Activated T-cell treated with anti-CD3 and anti-CD28 coated beads, Interleukin-2, amount 50 U/mL, for 4 hours (primary cell): ENCODE data around the gene ILK. TPM values are rescaled to one million over a fixed set of nuclear protein-coding genes. Genes with fewer than 3 reads are reported as not detected.

Experiments
- ATAC-seq, 2 donors: fragments of 200-7000 bp; cut with Tn5 transposase; one replicate each; pipeline ENCODE4 v1.10.0; 2021
- DNase-seq: peaks from one replicate; pipeline ENCODE4 v3.0.0-alpha.2; 2020
- H3K27me3 Mint-ChIP-seq: one replicate; pipeline ENCODE4 v1.8.0; 2021; ENCODE audit warnings: low read depth, mixed read lengths
- H3K36me3 Mint-ChIP-seq: one replicate; pipeline ENCODE4 v1.8.0; 2022; ENCODE audit warnings: mixed read lengths; ENCODE audit not compliant: insufficient read depth
- H3K4me1 Mint-ChIP-seq: one replicate; pipeline ENCODE4 v1.8.0; 2021; ENCODE audit warnings: low read depth, mixed read lengths
- H3K4me3 Mint-ChIP-seq: one replicate; pipeline ENCODE4 v1.8.0; 2021; ENCODE audit warnings: mild to moderate bottlenecking, moderate library complexity, mixed read lengths
- H3K9me3 Mint-ChIP-seq: one replicate; pipeline ENCODE4 v1.8.0; 2021; ENCODE audit warnings: mixed read lengths
- total RNA-seq, 3 donors: library from RNA; stranded (reverse); gene quantifications; one replicate each; pipeline ENCODE4 v1.2.1, GENCODE V29; 2021

Gene ILK
- total RNA-seq: 10 to 100 TPM; 38.6 to 48.9 (median 45.0) TPM

DNA sequence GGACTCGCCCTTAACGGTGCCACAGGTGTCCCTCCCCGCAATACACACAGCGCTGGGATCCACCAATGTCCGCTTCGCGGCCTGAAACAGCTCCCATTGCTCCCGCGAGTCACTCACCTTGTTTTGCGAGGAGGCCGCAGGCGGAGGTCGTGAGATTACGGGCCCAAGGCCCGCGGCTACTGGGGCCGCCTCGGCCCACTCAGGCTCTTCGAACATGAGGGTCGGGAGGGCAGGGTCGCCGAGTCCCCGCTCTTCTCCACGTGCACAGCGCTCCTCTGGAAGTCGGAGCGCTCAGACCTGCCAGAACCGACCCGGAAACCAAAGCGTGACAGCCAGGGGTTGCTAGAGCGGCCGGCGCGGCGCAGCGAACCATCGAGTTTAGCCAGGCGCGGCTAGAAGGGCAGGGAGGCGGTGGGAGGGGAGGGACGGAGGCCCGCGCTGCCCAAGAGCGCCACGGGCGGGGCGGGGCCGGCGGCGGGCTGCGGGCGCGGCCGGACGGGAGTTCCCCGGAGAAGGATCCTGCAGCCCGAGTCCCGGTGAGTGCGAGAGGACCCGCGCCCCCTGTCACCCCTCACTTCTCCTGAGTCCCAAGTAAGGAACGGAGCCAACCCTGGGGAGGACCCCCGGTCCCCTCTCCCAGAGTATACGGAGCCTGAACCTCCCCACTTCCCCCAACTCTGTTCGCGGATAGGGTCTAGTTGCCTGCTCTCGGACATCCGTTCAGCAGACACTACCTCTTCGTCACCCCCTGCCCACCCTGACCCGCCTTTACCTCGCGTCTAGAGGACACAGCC is at the start of gene ILK, which contains the start of gene RRP8:
Gene ILK (plus strand): TSS at position 488 of the 794 bp plus-strand sequence. CDS start 498 bp downstream, outside the sequence.
Gene RRP8 (minus strand): TSS at position 330 of the 794 bp plus-strand sequence. CDS start 114 bp downstream, at position 216.
- H3K4me3 Mint-ChIP-seq: no peak within 1 kb of the TSS
- peaks cover 18% of the 10 kb centered on the region for H3K4me1 Mint-ChIP-seq
- DNase-seq: peak; percentile 79
- H3K36me3 Mint-ChIP-seq: peaks cover 27% of the 10 kb centered on the region
- ATAC-seq: peak; percentile 86 to 87
- H3K27me3 Mint-ChIP-seq: no peaks in the 10 kb centered on the region
- no peaks in the 10 kb centered on the region for H3K9me3 Mint-ChIP-seq

DNA sequence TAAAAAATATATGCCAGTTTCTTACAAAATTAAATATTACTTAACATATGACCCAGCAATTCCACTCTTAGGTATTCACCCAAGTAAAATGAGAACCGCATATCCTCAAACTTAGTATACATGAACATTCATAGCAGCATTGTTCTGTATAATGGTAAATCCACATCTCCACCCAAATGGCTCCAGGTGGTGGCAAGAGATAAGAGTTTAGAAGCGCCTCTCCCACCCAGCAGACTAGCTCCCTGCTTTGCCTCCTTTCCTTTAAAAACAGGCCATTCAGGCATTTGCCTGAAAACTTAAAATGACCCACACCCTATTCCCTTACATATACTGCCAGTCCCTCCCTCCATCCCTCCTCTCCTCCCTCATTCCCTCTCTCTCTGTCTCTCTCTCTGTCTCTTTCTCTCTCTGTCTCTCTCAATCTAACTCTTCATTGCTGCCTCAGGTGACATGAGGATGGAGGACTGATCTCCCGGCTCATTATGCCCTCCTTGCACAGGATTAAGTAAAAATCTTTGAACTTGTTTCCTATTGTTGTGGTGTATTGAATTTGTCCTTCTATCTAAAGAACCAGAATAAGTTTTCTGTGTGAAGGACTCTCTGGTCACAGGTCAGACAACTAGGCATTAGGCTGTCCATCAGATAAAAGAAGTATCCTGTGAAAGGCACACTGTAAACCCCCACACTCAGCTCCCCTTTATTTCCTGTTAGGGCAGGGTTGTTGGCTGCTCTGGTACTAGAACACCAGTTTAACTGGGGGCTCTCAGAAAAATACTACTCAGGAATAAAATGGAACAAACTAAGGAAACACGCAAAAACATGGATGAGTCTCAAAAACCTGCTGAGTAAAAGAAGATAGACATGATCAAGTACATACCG is 48.5 kb upstream of the ILK start:
- no peak for ATAC-seq
- Mint-ChIP-seq H3K27me3 (no peaks in the 10 kb centered on the region), H3K4me1 (no peaks in the 10 kb centered on the region), H3K36me3 (peaks cover 7% of the 10 kb centered on the region), H3K9me3 (no peaks in the 10 kb centered on the region), H3K4me3 (no peak overlapping the region)
- no peak for DNase-seq

DNA sequence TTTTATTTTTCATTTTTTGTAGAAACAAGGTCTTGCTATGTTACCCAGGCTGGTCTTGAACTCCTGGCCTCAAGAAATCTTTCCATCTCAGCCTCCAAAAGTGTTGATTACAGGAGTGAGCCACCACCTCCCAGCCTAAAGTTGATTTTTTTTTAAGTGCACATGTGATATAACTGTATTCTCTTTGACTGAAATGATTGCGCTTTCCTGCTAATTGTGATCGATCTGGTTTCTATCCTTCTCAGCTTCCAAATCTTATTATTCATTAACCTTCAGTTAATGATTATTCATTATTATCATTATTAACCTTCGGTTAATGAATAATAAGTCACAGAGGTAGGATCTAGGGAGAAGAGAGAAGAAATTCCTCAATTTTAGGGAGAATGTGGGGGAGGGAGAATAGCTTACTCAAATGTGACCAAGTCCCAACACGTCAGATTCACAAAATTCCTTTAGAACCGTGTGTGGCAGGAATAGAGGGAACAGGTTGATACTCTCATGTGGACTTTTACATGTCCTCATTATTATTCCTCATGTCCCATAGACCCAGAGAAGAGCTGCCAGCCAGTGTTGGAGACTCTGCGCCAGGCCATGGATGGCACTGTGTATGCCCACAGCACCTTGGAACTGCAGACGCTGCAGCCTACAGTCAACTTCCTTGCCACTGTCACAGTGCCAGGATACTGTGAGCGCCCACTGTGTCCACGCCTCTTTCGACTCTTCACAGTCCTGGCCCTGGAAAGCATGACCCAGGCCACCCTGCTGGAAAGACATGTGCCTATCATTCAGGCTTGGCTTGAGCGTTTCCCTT is 47.2 kb upstream of the ILK start:
- Mint-ChIP-seq H3K27me3 (no peaks in the 10 kb centered on the region), H3K4me3 (no peak overlapping the region), H3K9me3 (no peaks in the 10 kb centered on the region), H3K4me1 (no peaks in the 10 kb centered on the region), H3K36me3 (peaks cover 7% of the 10 kb centered on the region)
- ATAC-seq (no peak), DNase-seq (no peak)

DNA sequence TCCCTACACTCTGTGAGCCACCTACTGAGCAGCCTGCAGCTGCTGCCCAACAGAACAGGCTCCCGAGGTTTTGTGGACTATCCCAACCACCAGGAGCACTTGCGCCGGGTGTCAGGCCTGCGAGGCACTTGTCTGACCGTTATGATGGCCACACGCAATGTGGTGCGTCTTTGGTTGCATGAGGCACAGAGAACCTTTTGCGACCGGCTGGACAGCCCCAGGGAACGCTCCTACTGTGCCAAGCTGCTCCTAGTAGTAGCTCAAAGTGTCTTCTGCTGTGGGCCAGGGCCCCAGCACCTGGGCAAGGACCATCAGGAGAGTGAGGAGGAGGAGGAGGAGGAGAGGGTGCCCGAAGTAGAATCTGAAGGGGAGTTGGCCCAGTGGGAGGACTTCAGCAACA is 46.5 kb upstream of the ILK start:
- Mint-ChIP-seq H3K4me3 (no peak overlapping the region), H3K27me3 (no peaks in the 10 kb centered on the region), H3K4me1 (no peaks in the 10 kb centered on the region), H3K36me3 (peaks cover 13% of the 10 kb centered on the region), H3K9me3 (no peaks in the 10 kb centered on the region)
- ATAC-seq (no peak), DNase-seq (no peak)

DNA sequence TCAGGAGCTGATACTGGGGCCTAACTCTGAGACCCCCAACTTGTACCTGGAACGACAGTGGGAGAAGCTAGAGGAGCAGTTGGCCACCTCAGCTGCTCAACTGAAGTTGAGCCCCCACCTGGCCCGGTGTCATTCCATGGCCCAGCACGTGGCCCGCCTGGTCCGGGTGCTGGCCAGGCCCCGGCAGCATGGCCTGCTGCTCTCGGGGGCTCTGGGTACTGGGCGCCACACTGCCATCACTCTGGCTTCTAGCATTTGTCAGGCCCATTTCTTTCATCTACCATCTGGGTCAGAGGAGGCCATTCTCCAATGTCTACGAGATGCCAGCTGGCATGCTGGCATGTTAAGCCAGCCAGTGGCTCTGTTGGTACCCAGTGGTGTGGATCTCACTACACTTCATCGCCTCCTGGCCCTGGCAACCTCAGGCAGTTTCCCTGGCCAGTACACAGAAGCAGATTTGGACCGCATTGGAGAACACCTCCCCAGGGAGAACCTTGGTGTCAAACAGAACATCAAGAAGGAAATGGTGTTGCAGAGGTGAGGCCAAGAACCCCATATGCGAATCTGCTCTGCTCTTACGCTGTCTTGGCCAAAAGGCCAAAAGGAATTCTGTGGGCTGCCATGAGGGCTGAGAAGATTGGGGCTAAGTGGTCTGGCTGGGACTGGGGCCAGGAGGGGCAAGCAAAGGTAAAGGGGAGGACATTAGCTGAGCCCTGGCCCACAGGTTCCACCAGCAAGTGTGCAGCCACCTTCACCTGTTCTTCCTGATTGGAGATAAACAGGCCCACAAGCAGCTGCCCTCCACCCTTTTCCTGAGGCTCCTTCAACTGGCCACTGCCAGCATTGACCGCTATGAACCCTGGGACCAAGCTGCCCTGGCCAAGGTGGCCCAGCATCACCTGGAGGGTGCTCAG is 45.6 kb upstream of the ILK start:
- no peak for DNase-seq
- no peaks in the 10 kb centered on the region for H3K27me3 Mint-ChIP-seq
- ATAC-seq: no peak
- no peaks in the 10 kb centered on the region for H3K9me3 Mint-ChIP-seq
- H3K4me1 Mint-ChIP-seq: no peaks in the 10 kb centered on the region
- H3K4me3 Mint-ChIP-seq: no peak overlapping the region
- peaks cover 15% of the 10 kb centered on the region for H3K36me3 Mint-ChIP-seq

DNA sequence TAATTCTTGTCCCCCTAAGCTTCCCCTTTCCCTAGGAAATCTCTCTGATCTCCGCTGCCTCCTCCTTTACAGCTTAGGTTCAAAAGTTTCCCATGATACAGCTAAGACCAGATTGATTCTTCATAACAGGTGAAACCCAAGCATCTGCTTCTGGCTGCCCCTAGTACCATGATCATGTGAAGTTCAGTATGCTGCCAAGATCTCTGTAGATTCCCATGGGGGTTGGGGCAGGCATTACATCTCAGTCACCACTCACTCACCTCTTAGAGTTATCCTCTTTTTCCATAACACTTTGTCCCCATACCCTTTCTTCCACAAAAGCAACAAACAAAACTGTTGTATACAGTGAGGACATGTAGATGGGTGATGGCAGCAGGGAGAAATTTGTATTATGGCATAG is 44.2 kb upstream of the ILK start:
- DNase-seq (no peak), ATAC-seq (no peak)
- no peaks in the 10 kb centered on the region for H3K4me1 Mint-ChIP-seq
- peaks cover 17% of the 10 kb centered on the region for H3K36me3 Mint-ChIP-seq
- no peaks in the 10 kb centered on the region for H3K9me3 Mint-ChIP-seq
- H3K4me3 Mint-ChIP-seq: no peak overlapping the region
- no peaks in the 10 kb centered on the region for H3K27me3 Mint-ChIP-seq

DNA sequence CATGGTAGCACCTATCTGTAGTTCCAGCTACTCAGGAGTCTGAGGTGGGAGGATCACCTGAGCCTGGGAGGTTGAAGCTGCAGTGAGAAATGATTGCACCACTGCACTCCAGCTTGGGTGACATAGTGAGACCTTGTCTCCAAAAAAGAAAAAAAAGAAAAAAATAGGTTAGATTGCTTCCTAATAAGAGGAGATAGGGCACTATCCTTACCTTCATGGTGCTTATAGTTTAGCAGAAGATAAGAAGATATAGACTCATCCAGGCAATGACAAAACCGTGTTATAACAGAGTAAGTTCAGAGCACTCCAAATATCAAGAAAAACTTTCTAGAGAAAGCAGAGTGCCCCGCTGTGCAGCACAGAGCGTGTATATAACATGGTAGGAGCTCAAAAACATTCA is 42.3 kb upstream of the ILK start:
- H3K4me1 Mint-ChIP-seq: no peaks in the 10 kb centered on the region

DNA sequence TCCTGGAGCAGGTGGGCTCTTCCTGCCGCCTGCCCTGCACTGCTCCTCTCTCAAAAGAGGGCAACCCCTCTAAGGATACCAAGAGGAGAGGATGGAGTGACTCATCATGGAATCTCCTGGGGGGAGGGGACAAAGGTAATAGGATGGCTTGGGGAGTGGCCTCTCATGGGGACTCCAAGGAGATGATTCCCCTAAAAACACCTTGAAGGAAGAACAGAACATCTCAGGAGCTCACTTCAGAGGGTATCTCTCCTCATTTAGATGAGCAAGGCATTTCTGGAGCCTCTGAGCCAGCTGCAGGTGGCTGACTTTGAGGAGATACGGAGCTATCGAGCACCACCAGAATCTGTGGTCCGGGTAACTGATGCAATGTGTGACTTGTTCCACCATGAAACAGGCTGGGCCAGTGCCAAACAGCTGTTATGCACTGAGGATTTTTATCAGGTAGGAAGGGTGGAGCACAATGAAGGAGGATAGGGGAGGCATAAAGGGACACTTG is 40.4 kb upstream of the ILK start:
- no peak overlapping the region for H3K4me3 Mint-ChIP-seq
- no peaks in the 10 kb centered on the region for H3K9me3 Mint-ChIP-seq
- H3K27me3 Mint-ChIP-seq: no peaks in the 10 kb centered on the region
- H3K36me3 Mint-ChIP-seq: peaks cover 28% of the 10 kb centered on the region
- DNase-seq (no peak), ATAC-seq (no peak)
- H3K4me1 Mint-ChIP-seq: no peaks in the 10 kb centered on the region

More for the DNA sequence above, 42.3 kb upstream of the ILK start:
- no peaks in the 10 kb centered on the region for H3K27me3 Mint-ChIP-seq
- H3K9me3 Mint-ChIP-seq: no peaks in the 10 kb centered on the region
- ATAC-seq (no peak), DNase-seq (no peak)
- H3K4me3 Mint-ChIP-seq: no peak overlapping the region
- H3K36me3 Mint-ChIP-seq: peaks cover 24% of the 10 kb centered on the region

DNA sequence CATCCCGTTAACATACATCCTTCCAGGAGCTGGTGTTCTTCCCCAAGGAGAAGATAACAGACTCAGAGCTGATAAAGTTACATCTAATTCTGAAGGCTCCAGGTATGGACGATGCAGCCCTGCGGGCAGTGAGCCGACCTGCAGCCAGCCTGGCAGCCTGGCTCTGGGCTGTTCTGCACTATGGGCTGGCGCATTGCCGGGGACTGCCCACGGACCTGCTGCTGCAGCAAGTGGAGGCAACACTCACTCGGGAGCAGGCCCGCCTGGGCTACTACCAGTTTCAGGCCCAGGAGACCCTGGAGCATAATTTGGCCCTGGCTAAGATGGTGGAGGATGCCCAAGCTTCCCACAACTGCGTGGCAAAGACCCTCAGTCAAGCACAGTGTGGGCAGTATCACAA is 39.9 kb upstream of the ILK start:
- no peak for ATAC-seq
- no peaks in the 10 kb centered on the region for H3K27me3 Mint-ChIP-seq
- peaks cover 27% of the 10 kb centered on the region for H3K36me3 Mint-ChIP-seq
- H3K4me1 Mint-ChIP-seq: no peaks in the 10 kb centered on the region
- H3K4me3 Mint-ChIP-seq: no peak overlapping the region
- H3K9me3 Mint-ChIP-seq: no peaks in the 10 kb centered on the region
- no peak for DNase-seq

DNA sequence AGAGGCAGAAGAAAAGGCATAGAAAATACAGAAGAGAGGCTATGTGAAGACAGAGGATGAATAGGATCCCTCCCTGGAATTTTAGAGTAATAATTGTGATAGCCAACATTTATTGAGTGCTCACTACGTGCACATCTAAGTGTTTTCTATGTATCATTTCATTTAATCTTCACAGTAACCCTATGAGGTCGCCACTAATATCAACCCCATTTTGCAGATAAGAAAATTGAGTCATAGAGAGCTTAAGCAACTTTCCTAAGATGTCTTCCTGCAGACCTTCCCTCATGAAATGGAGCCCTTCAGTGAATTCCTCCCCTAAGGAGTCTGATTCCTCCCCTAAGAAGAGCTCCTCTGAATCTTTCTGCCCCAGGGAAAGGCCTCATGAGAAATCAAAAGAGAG is 38.2 kb upstream of the ILK start:
- no peaks in the 10 kb centered on the region for H3K9me3 Mint-ChIP-seq
- H3K36me3 Mint-ChIP-seq: peaks cover 25% of the 10 kb centered on the region
- no peaks in the 10 kb centered on the region for H3K4me1 Mint-ChIP-seq
- no peak for ATAC-seq
- H3K27me3 Mint-ChIP-seq: no peaks in the 10 kb centered on the region
- no peak overlapping the region for H3K4me3 Mint-ChIP-seq
- no peak for DNase-seq

DNA sequence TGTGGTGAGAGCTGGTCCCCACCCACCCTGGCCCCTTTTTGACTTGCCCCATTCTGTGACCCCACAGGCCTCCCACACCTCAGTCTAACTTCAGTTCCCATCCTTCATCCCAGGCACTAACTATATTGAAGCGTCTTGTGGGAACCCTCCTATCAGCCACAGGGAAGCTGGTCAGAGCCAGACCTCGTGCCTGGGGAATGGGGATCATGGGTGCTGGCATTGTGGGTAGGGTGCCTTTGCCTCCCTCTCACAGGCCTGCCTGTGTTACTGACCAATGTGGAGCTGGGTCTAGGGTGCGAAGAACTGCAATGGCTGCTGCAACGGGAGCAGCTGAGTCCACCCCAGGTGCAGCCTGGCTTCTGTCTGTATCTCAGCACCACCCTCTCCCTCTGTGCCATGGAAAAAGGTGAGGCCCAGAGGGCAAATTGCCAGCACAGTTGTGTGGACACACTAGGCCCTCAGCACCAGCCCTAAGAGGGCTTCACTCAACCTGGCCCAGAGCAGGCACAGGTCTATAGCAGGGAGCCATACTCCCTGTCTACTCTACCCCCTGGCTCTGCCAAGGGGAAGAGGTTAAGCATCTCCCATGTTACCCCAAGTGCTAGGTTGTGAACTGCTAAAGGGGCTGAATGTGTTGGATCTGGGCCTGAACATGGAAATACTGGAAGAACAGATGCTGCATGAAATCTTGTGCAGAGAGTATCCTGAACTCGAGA is 37.4 kb upstream of the ILK start:
- no peaks in the 10 kb centered on the region for H3K9me3 Mint-ChIP-seq
- no peaks in the 10 kb centered on the region for H3K4me1 Mint-ChIP-seq
- ATAC-seq (no peak), DNase-seq (no peak)
- H3K36me3 Mint-ChIP-seq: peaks cover 25% of the 10 kb centered on the region
- H3K27me3 Mint-ChIP-seq: no peaks in the 10 kb centered on the region
- H3K4me3 Mint-ChIP-seq: no peak overlapping the region

DNA sequence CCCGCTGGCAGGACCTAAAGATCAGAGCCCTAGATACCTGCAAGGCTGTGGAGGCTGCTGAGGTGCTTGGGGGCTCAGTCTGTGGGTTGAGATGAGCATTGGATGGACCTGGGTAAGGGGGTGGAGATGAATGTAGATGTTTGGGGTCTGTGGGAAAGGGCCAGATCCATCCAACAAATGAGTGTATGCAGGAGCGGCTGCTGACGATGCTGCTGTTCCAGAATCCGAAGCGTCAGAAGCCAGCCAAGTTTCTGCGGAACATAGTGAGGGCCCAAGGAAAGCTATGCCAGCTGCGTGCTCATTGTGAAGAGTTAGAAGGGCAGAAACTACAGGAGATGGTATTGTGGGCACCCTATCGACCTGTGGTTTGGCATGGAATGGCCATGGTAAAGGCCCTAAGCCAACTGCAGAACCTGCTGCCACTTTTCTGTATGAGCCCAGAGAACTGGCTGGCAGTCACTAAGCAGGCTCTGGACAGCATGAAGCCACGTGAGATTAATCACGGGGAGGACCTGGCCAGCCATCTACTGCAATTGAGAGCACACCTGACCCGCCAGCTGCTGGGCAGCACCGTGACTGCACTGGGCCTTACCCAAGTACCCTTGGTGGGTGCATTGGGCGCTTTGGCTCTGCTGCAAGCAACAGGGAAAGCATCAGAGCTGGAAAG is 36.7 kb upstream of the ILK start:
- no peak overlapping the region for H3K4me3 Mint-ChIP-seq
- no peaks in the 10 kb centered on the region for H3K9me3 Mint-ChIP-seq
- no peaks in the 10 kb centered on the region for H3K27me3 Mint-ChIP-seq
- H3K36me3 Mint-ChIP-seq: peaks cover 25% of the 10 kb centered on the region
- H3K4me1 Mint-ChIP-seq: no peaks in the 10 kb centered on the region
- no peak for DNase-seq
- no peak for ATAC-seq
